Measurements from ENCODE around the gene IBA57.

DNA sequence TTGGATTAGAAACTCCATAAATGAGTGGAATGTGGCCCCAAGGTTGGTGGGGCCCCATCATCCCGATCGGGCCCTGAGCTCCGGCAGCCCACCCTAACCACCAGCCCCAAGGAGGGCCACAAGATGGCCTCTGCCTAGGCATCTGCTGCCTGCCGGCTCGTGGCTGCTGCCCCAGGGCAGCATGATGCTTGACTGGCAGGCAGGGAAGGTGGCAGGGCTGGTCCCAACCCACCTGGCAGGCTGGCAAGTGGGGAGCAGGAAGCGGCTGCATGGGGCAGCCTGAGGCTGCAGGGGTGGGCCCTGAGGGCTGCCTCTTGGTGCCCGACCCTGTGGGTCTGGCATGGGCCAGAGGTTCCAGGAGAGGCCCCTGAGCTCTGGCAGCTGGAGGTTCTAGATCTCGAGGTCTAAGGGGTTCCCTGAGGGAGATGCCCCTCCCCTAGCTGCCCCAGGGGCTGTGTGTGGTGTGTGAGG lies 16.6 kb upstream of the IBA57 start:
- TF ChIP-seq POLR2A (IDR thresholded peaks at IDR 0.05): no peak
- TF ChIP-seq, protein P1, sequence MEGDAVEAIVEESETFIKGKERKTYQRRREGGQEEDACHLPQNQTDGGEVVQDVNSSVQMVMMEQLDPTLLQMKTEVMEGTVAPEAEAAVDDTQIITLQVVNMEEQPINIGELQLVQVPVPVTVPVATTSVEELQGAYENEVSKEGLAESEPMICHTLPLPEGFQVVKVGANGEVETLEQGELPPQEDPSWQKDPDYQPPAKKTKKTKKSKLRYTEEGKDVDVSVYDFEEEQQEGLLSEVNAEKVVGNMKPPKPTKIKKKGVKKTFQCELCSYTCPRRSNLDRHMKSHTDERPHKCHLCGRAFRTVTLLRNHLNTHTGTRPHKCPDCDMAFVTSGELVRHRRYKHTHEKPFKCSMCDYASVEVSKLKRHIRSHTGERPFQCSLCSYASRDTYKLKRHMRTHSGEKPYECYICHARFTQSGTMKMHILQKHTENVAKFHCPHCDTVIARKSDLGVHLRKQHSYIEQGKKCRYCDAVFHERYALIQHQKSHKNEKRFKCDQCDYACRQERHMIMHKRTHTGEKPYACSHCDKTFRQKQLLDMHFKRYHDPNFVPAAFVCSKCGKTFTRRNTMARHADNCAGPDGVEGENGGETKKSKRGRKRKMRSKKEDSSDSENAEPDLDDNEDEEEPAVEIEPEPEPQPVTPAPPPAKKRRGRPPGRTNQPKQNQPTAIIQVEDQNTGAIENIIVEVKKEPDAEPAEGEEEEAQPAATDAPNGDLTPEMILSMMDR (IDR thresholded peaks at IDR 0.05): no peak
